ENCODE measurements around the gene TIE1.

TIE1 gene

GRCh38 chr1:43293896-43294760 is 6.7 kb upstream of the TIE1 start:
- DNase-seq = peak in 1 of 2 donors; percentile 1

DNA sequence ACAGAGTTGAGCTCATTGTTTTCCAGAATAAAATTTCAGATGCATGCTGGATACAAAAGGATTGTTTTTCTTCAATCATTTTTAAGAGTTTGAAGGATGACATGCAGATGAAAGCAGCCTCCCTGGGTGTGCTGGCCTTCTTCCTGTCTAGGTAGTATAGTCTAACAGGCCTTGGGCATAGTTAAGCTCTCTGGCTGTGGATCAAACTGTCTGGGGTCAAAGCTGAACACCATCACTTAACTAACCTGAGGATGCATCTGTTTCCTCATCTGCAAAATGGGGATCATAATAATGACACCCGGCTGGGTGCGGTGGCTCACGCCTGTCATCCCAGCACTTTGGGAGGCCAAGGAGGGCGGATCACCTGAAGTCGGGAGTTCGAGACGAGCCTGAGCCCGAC is 6.0 kb upstream of the TIE1 start:
- no peak for DNase-seq

DNA sequence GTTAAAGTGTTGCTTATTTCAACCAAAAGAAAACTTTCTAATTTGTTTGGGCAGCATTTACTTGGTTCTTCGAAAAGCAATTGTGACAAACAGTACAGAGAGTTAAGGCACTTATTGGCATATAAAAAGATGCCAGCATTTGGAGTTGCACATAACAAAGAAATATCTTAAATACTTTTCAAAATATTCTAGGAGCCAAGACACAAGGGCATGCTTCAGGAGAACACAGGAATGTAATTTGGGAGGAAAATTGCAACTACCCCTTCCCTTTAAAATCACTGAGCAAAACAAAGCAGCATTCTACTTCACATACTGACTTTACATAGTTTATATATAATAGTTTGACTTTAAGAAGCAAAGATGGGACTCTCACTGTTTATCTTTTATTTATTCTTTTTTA is 4.6 kb upstream of the TIE1 start:
- DNase-seq = no peak

- DNase-seq = no peak
Measured at GRCh38 chr1:43298055-43298454, 2.7 kb upstream of the TIE1 start.

DNA sequence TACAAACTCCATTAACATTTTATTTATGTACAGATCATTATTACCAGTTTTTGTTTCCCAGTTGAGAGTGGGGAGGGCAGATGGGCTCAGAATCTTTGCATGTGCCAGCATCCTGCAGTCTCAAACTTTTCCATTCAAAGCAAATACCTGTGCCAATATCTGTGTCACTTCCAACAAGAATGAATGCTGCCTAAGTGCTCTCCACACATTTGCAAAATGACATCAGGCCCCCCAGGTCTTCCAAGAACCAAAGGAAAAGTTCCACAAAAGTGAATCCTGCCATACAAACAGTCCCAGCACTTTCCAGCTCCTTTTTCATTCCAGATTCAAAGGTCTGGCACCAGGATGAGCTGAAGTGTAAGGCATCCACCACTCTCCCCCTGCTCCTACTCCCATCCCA is 1.7 kb upstream of the TIE1 start:
- DNase-seq = no peak

- DNase-seq = no peak
Measured at GRCh38 chr1:43302201-43302600, 1.4 kb downstream of the TIE1 start.

GRCh38 chr1:43302721-43303470 is 2.1 kb downstream of the TIE1 start:
- no peak for DNase-seq

- no peak for DNase-seq
Measured at GRCh38 chr1:43303471-43304313, 2.9 kb downstream of the TIE1 start.

GRCh38 chr1:43304314-43304681 is 3.5 kb downstream of the TIE1 start:
- DNase-seq = peak in 1 of 2 donors; percentile 27

DNA sequence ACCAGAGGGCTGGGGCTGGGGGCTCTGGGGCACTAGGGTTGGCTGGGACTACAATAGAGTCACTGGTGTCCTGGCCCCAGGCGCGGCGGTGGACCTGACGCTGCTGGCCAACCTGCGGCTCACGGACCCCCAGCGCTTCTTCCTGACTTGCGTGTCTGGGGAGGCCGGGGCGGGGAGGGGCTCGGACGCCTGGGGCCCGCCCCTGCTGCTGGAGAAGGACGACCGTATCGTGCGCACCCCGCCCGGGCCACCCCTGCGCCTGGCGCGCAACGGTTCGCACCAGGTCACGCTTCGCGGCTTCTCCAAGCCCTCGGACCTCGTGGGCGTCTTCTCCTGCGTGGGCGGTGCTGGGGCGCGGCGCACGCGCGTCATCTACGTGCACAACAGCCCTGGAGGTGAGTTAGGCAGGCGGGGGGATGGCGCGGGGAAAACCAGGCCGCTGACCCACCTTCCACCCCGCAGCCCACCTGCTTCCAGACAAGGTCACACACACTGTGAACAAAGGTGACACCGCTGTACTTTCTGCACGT is 4.1 kb downstream of the TIE1 start:
- DNase-seq = no peak

- no peak for DNase-seq
Measured at GRCh38 chr1:43305461-43305860, 4.7 kb downstream of the TIE1 start.

DNA sequence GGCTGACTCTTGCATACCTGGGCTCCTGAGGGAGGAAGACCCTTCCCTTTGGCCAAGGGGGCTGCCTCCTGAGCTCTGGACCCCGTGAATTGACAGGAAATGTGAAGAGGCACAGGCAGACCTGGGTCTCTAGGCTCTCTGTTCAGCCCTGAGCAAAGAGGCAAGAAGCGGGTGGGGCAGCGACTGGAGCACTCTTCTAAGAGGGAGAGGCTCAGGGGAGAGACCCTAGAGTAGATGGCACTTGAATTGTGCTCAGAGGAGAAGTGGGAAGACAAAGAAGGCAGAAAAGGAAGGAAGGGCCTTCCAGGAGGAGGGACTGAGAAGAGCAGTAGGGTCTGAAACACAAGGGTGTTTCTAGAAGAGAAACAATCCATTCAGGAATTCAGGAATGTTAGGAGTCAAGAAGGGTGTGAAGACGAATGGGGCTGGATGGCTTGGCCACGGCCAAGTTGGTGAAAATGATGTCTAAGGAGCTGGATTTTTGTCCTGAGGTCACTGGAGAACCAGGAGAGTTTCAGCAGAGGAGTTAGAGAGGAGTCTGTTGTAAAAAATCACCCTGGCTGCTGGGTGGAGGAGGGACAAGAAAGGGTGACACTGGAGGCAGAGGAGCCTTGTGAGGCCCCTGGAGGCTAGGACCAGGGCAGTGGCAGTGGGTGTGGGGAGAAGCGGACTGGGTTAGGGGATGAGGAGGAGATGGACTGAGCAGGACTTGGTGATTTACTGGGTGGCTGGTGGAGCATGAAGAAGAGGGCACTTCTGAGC is 5.3 kb downstream of the TIE1 start:
- DNase-seq = no peak

DNA sequence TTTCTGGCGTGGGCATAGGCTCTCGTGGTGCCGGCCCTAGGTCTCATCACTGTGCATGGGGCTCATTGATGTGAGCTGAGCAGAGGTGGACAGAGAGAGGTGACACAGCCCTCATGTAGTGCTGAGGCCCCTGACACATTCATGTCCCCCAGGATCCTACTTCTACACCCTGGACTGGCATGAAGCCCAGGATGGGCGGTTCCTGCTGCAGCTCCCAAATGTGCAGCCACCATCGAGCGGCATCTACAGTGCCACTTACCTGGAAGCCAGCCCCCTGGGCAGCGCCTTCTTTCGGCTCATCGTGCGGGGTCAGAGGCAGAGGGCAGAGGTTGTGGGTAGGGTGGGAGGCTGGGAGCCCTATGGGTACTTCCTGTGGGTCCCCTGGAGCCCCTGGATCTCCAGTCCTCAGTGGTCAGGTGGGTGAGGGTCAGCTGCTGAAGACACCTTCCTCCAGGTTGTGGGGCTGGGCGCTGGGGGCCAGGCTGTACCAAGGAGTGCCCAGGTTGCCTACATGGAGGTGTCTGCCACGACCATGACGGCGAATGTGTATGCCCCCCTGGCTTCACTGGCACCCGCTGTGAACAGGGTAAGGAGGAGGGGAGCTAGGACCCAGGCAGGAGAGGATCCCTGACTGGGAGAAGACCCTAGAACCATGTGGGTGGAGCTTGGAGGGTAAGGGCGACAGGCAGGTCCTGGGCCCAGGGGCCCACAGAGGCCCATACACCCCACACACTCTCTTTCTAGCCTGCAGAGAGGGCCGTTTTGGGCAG is 6.1 kb downstream of the TIE1 start:
- no peak for DNase-seq

GRCh38 chr1:43307458-43308158 is 6.8 kb downstream of the TIE1 start:
- no peak for DNase-seq

DNA sequence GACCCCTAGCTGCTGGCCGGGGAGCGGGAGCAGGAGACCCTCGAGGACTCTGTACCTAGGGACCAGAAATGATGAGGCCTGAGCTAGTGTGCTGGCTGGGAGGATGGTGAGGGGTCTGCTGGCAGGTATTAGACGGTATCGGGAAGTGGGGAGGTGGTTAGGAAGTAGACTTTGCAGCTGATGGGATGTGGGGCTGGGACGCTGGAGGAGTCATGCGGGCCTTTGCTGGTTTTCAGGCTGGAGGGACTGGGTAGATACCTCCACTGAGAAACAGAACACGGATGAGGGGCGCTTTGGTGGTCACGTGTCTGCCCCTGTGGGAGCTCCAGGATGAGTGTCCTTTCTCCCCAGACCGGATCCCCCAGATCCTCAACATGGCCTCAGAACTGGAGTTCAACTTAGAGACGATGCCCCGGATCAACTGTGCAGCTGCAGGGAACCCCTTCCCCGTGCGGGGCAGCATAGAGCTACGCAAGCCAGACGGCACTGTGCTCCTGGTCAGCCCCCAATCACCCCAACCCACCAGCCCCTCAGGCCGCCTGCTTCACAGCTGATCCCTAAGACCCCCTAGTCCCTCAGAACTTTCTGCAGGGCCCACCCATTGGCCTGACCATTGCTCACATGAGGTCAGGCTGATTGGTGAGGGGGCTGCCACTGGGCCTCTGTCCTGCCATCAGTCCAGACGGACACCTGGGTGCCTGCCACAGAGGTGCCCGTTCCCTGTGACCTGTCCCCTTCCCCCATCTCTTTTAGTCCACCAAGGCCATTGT is 8.0 kb downstream of the TIE1 start:
- no peak for DNase-seq

- no peak for DNase-seq
Measured at GRCh38 chr1:43309405-43310025, 8.7 kb downstream of the TIE1 start.

GRCh38 chr1:43311521-43311920 is 10.7 kb downstream of the TIE1 start:
- no peak for DNase-seq

DNA sequence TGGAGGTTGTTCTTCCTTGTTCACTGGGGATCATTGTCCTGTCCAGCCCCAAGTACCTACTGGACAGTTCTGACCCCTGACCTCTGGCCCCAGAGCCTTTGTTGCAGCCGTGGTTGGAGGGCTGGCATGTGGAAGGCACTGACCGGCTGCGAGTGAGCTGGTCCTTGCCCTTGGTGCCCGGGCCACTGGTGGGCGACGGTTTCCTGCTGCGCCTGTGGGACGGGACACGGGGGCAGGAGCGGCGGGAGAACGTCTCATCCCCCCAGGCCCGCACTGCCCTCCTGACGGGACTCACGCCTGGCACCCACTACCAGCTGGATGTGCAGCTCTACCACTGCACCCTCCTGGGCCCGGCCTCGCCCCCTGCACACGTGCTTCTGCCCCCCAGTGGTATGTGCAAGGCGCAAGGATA is 11.4 kb downstream of the TIE1 start:
- DNase-seq = no peak

DNA sequence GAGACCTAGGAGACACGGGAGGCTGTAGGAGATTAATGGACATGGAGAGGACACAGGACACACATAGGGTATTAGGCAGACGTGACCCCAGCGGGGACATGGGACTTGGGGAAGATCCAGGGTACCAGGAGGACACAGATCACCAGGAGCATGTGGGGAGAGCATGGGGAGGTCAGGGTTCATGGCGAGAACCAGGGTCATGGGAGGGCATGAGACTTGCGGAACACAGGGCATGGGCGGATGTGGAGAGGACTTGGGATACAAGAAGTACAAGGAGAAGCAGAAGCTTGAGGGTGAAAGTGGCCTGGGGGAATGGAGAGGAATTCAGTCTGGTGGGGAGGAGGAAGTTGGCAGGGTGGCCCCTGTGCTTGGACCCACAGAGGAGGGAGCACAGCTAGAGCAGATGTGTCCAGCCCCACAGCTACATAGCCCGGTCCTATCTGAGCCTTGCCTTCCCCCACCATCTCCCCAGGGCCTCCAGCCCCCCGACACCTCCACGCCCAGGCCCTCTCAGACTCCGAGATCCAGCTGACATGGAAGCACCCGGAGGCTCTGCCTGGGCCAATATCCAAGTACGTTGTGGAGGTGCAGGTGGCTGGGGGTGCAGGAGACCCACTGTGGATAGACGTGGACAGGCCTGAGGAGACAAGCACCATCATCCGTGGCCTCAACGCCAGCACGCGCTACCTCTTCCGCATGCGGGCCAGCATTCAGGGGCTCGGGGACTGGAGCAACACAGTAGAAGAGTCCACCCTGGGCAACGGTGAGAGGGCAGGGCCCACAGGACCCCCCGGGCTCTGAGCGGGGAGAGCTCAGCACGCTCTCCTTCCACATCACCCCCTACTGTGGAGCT is 12.1 kb downstream of the TIE1 start:
- DNase-seq = no peak
